ENCODE measurements around the gene FTCD.

The FTCD gene

DNA sequence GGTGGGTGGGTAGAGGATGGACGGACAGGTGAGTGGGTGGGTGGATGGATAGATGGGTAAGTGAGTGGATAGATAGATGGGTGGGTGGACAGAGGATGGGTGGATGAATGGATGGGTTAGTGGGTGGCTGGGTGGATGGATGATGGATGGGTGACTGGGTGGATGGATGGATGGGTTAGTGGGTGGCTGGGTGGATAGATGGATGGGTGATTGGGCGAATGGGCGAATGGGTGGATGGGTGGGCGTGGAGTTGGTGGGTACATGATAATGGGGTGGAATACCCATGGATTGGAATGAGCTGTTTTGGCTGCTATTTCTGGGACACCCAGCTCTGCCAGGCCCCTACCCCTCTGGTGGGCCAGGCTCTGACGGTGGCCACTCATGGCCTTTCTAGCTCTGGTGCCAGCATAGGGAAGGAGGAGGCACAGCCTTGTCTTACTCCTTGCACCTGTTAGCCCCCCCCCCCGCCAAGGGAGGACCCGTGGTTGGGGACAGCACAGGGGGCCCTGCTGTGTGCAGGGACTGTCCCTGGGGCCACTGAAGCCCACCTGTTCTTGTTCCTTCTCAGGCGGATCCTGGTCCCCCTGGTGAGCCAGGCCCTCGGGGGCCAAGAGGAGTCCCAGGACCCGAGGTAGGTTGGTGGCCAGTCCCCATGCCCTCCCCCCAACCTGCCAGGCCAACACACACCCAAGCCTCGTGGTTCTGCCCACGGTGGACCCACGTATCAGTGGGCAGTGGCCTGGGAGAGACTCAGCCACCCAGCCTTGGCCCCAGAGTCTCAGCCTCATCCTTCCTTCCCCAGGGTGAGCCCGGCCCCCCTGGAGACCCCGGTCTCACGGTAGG is 31.1 kb downstream of the FTCD start:
- in situ Hi-C loops (cut with MboI; ENCODE audit: low pct_unique_long_range_greater_than_20kb, low sequenced_read_pairs, unreplicated experiment) = no loop called here
- no peak for DNase-seq (ENCODE audit: low spot score)
- no peak for TF ChIP-seq CTCF (IDR thresholded peaks at IDR 0.05; ENCODE audit: extremely low read depth, insufficient read depth, missing control alignments)

- TF ChIP-seq CTCF (IDR thresholded peaks at IDR 0.05; ENCODE audit: extremely low read depth, insufficient read depth, missing control alignments) = no peak
- in situ Hi-C loops (cut with MboI; ENCODE audit: low pct_unique_long_range_greater_than_20kb, low sequenced_read_pairs, unreplicated experiment) = no loop called here
- no peak for DNase-seq (ENCODE audit: low spot score)
These were observed 32.4 kb downstream of the FTCD start for GRCh38 chr21:46122758-46123683.

GRCh38 chr21:46122237-46122671 is 33.1 kb downstream of the FTCD start:
- no peak for DNase-seq (ENCODE audit: low spot score)
- in situ Hi-C loops (cut with MboI; ENCODE audit: low pct_unique_long_range_greater_than_20kb, low sequenced_read_pairs, unreplicated experiment) = no loop called here
- TF ChIP-seq CTCF (IDR thresholded peaks at IDR 0.05; ENCODE audit: extremely low read depth, insufficient read depth, missing control alignments) = no peak

GRCh38 chr21:46121286-46122221 is 33.8 kb downstream of the FTCD start:
- TF ChIP-seq CTCF (IDR thresholded peaks at IDR 0.05; ENCODE audit: extremely low read depth, insufficient read depth, missing control alignments) = no peak
- DNase-seq (ENCODE audit: low spot score) = no peak
- in situ Hi-C loops (cut with MboI; ENCODE audit: low pct_unique_long_range_greater_than_20kb, low sequenced_read_pairs, unreplicated experiment) = no loop called here

- no peak for DNase-seq (ENCODE audit: low spot score)
- in situ Hi-C loops (cut with MboI; ENCODE audit: low pct_unique_long_range_greater_than_20kb, low sequenced_read_pairs, unreplicated experiment) = no loop called here
- TF ChIP-seq CTCF (IDR thresholded peaks at IDR 0.05; ENCODE audit: extremely low read depth, insufficient read depth, missing control alignments) = no peak
These were observed 34.8 kb downstream of the FTCD start for GRCh38 chr21:46120301-46121285.
